Esophagus squamous epithelium (tissue), 5 donors: ENCODE results near the gene PLEKHG4. TPM values are rescaled to one million over a fixed set of nuclear protein-coding genes. Genes with fewer than 3 reads are reported as not detected.

Source experiments
- DNase-seq: peaks from one replicate; lab custom pipeline; 2025; lab: John Stamatoyannopoulos, UW
- H3K27ac ChIP-seq, 4 donors: fragments of 200-600 bp; sonication (generic); one replicate each; pipeline ENCODE4 v1.5.1; 2016 to 2019; ENCODE audit warnings: mild to moderate bottlenecking in 1 of 4
- H3K27me3 ChIP-seq, 4 donors: fragments of 200-600 bp; sonication (generic); 1 replicate in 3 of 4; 2 replicates in 1 of 4; pipeline versions ENCODE4 v1.5.1 to v1.6.0; 2017 to 2021; ENCODE audit warnings: antibody characterized with exemption in 1 of 4
- H3K36me3 ChIP-seq, 3 donors: fragments of 200-600 bp; sonication (generic); one replicate each; pipeline ENCODE4 v1.5.1; 2016 to 2019
- H3K4me1 ChIP-seq, 3 donors: fragments of 200-600 bp; sonication (generic); one replicate each; pipeline ENCODE4 v1.5.1; 2017 to 2019
- H3K4me3 ChIP-seq, 4 donors: fragments of 200-600 bp; sonication (generic); 1 replicate in 3 of 4; 2 replicates in 1 of 4; pipeline ENCODE4 v1.5.1; 2016 to 2019; ENCODE audit warnings: mild to moderate bottlenecking in 2 of 4, moderate library complexity in 1 of 4
- H3K9me3 ChIP-seq, 3 donors: fragments of 200-600 bp; sonication (generic); one replicate each; pipeline ENCODE4 v1.5.1; 2016 to 2019
- CTCF ChIP-seq, 6 experiments: fragments of 450-650 bp in 4 of 6; fragments of 200-600 bp in 2 of 6; sonication (generic) in 2 of 6; IDR thresholded peaks; one replicate each; pipeline ENCODE4 v1.5.1; 2016 to 2019; ENCODE audit warnings: antibody characterized with exemption in 6 of 6, mild to moderate bottlenecking in 4 of 6, moderate library complexity in 4 of 6
- POLR2A ChIP-seq, 4 donors: fragments of 450-650 bp; IDR thresholded peaks; one replicate each; pipeline ENCODE4 v1.6.1; 2017; ENCODE audit warnings: antibody characterized with exemption in 4 of 4, mild to moderate bottlenecking in 4 of 4, moderate library complexity in 3 of 4
- WGBS, 2 donors: methylation state at CpG; one replicate each; pipeline ENCODE4 v1.1.5; 2018; 5-methylcytosine and 5-hydroxymethylcytosine counted together
- intact Hi-C: fragments of 100-400 bp; cut with DNase I; formaldehyde crosslinking; loops from one replicate; pipeline ENCODE4 v1.15.0; 2022
- total RNA-seq, 4 donors: library from RNA; depleted of rRNA; stranded (reverse); fragments of >200 nt; gene quantifications; one replicate each; pipeline ENCODE4 v1.1.0, GENCODE V29; 2016
- donor health status: DM: yes; HTN: yes; CAD: no.

The PLEKHG4 gene
- total RNA-seq, 4 donors from 2014 or later = 5.0 to 11.4 (median 7.5) TPM

DNA sequence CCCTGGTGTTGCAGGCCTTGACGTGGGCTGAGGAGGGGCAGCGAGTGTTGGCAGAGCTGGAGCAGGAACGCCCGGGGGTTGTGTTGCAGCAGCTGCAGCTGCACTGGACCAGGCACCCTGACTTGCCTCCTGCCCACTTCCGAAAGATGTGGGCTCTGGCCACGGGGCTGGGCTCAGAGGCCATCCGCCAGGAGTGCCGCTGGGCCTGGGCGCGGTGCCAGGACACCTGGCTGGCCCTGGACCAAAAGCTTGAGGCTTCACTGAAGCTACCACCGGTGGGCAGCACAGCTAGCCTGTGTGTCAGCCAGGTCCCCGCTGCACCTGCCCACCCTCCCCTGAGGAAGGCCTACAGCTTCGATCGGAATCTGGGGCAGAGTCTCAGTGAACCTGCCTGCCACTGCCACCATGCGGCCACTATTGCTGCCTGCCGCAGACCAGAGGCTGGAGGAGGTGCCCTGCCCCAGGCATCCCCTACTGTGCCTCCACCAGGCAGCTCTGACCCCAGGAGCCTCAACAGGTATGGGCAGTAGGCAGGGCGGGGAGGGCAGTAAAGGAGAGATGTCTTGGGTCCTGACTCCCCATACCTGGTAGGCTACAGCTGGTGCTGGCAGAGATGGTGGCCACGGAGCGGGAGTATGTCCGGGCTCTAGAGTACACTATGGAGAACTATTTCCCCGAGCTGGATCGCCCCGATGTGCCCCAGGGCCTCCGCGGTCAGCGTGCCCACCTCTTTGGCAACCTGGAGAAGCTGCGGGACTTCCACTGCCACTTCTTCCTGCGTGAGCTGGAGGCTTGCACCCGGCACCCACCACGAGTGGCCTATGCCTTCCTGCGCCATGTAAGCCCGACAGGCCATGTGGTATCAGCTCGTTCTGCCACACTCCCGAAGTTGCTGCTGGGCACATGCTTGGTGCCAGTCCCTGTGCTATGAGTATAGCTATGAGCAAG, 5.6 kb downstream of the PLEKHG4 start:
- TF ChIP-seq CTCF (IDR thresholded peaks at IDR 0.05) (peak in 4 of 6 experiments; percentile 14 to 45 (median 22)), POLR2A (IDR thresholded peaks at IDR 0.05) (no peak)
- Histone ChIP-seq H3K9me3 (no peaks in the 10 kb centered on the region), H3K36me3 (peaks cover 0 to 10% (median 0%) of the 10 kb centered on the region in 3 donors), H3K27ac (no peak overlapping the region), H3K4me3 (no peak overlapping the region), H3K27me3 (no peaks in the 10 kb centered on the region), H3K4me1 (peaks cover 0 to 16% (median under 1%) of the 10 kb centered on the region in 3 donors)
- WGBS, 2 donors = 73 to 79% methylated on average over 15 to 16 of the region's 34 CpGs
- intact Hi-C loops = loop anchor here (10.0 kb wide), 1 partner anchor 130 kb away; the partner anchor contains the start of gene ZDHHC1
- no peak for DNase-seq

DNA sequence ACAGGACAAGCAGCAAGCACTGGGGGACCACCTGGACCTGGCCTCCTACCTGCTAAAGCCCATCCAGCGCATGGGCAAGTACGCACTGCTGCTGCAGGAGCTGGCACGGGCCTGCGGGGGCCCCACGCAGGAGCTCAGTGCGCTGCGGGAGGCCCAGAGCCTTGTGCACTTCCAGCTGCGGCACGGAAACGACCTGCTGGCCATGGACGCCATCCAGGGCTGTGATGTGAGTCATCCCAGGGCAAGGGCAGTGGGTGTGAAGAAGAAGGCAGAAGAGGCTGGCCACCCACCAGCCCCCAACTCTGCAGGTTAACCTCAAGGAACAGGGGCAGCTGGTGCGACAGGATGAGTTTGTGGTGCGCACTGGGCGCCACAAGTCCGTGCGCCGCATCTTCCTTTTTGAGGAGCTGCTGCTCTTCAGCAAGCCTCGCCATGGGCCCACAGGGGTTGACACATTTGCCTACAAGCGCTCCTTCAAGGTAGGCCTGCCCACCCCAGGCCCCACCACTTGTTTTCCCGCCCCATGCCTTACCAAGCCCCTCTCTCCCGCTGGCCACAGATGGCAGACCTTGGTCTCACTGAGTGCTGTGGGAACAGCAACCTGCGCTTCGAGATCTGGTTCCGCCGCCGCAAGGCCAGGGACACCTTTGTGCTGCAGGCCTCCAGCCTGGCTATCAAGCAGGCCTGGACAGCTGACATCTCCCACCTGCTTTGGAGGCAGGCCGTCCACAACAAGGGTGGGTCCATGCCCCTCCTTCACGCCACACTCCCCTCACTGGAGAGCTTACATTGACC, 7.3 kb downstream of the PLEKHG4 start:
- DNase-seq = no peak
- Histone ChIP-seq H3K4me1 (peaks cover 0 to 11% (median 0%) of the 10 kb centered on the region in 3 donors), H3K9me3 (no peaks in the 10 kb centered on the region), H3K36me3 (peaks cover 0 to 10% (median 0%) of the 10 kb centered on the region in 3 donors), H3K27ac (no peak overlapping the region), H3K4me3 (no peak overlapping the region), H3K27me3 (no peaks in the 10 kb centered on the region)
- TF ChIP-seq CTCF (IDR thresholded peaks at IDR 0.05) = no peak
- TF ChIP-seq POLR2A (IDR thresholded peaks at IDR 0.05) = no peak
- intact Hi-C loops = loop anchor here (10.0 kb wide), 1 partner anchor 128 kb away; the partner anchor contains the start of gene ZDHHC1
- 89 to 96% methylated on average over 10 to 12 of the region's 28 CpGs for WGBS, 2 donors

DNA sequence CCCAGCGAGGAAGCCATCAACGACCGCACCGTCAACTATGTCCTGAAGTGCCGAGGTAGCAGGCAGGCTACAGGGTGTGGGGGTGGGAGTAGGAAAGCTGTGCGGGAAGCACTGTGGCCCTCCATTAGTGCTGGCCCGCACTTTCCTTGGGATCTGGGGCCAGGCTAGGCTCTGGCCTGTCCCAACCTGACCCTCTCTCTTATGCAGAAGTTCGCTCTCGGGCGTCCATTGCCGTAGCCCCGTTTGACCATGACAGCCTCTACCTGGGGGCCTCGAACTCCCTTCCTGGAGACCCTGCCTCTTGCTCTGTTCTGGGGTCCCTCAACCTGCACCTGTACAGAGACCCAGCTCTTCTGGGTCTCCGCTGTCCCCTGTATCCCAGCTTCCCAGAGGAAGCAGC, 8.6 kb downstream of the PLEKHG4 start:
- no peak for DNase-seq
- WGBS, 2 donors = 88 to 93% methylated on average over 9 to 12 of the region's 14 CpGs
- Histone ChIP-seq H3K27me3 (no peaks in the 10 kb centered on the region), H3K9me3 (no peaks in the 10 kb centered on the region), H3K27ac (no peak overlapping the region), H3K36me3 (peaks cover 0 to 10% (median 0%) of the 10 kb centered on the region in 3 donors), H3K4me3 (no peak overlapping the region), H3K4me1 (peaks cover 0 to 11% (median 0%) of the 10 kb centered on the region in 3 donors)
- intact Hi-C loops = loop anchor here (10.0 kb wide), 1 partner anchor 127 kb away; the partner anchor contains the start of gene ZDHHC1
- TF ChIP-seq POLR2A (IDR thresholded peaks at IDR 0.05) (no peak), CTCF (IDR thresholded peaks at IDR 0.05) (no peak)

GRCh38 chr16:67291461-67291860, 12.1 kb downstream of the PLEKHG4 start:
- intact Hi-C loops = no loop called here
- H3K4me1 ChIP-seq = peaks cover 0 to 4% (median 0%) of the 10 kb centered on the region in 3 donors
- H3K27ac ChIP-seq = no peak overlapping the region
- peaks cover 0 to 5% (median 0%) of the 10 kb centered on the region in 4 donors for H3K27me3 ChIP-seq
- TF ChIP-seq CTCF (IDR thresholded peaks at IDR 0.05) (no peak), POLR2A (IDR thresholded peaks at IDR 0.05) (no peak)
- DNase-seq = no peak
- 74 to 98% methylated on average over 4 to 5 of the region's 7 CpGs for WGBS, 2 donors
- no peak overlapping the region for H3K4me3 ChIP-seq
- H3K36me3 ChIP-seq = peaks cover 0 to 6% (median 0%) of the 10 kb centered on the region in 3 donors
- H3K9me3 ChIP-seq = no peaks in the 10 kb centered on the region
